Spinal cord (tissue), 10 donors: ENCODE measurements around the gene IMMP1L. TPM values are rescaled to one million over a fixed set of nuclear protein-coding genes. Genes with fewer than 3 reads are reported as not detected.
"Not testable (repeated sequence)": the region's sequence is repeated elsewhere in the genome, so short reads cannot be mapped to it uniquely, and the experiment has no call there.

Experiments
- DNase-seq, 6 donors: peaks; one replicate each; pipeline versions ENCODE4 v3.0.0 to v3.0.0-alpha.2; 2013 to 2015; ENCODE audit warnings: low spot score in 6 of 6, low read depth in 4 of 6
- H3K27ac ChIP-seq: one replicate; pipeline ENCODE4 v1.5.1; 2013; ENCODE audit warnings: low read depth, low read length, control low read depth
- H3K27me3 ChIP-seq: one replicate; pipeline ENCODE4 v1.6.1; 2013; ENCODE audit warnings: low read length; ENCODE audit not compliant: control insufficient read depth, insufficient read depth
- H3K36me3 ChIP-seq: one replicate; pipeline ENCODE4 v1.6.1; 2013; ENCODE audit warnings: low read length; ENCODE audit not compliant: control insufficient read depth, insufficient read depth
- H3K4me1 ChIP-seq: one replicate; pipeline ENCODE4 v1.6.1; 2013; ENCODE audit warnings: low read length; ENCODE audit not compliant: control insufficient read depth, insufficient read depth
- H3K4me3 ChIP-seq: one replicate; pipeline ENCODE4 v1.5.1; 2013; ENCODE audit warnings: low read depth, low read length, control low read depth
- H3K9me3 ChIP-seq: one replicate; pipeline ENCODE4 v1.6.1; 2013; ENCODE audit warnings: low read length; ENCODE audit not compliant: control insufficient read depth, insufficient read depth
- WGBS: methylation state at CpG from one replicate; pipeline ENCODE4 v1.1.5; 2013; ENCODE audit warnings: missing lambda C conversion rate; ENCODE audit not compliant: insufficient coverage; 5-methylcytosine and 5-hydroxymethylcytosine counted together
- polyA plus RNA-seq, 2 donors: library from polyadenylated mRNA; unstranded; fragments of 120-200 nt; gene quantifications; one replicate each; pipeline ENCODE4 v1.2.1, GENCODE V29; 2013; ENCODE audit not compliant: insufficient read length in 2 of 2
- total RNA-seq, 2 donors: library from RNA; depleted of rRNA in 1 of 2; stranded (reverse); fragments of 120-200 nt in 1 of 2; fragments of >200 nt in 1 of 2; gene quantifications; one replicate each; pipeline versions ENCODE4 v1.2.3 to v1.2.4, GENCODE V29; 2013 to 2014
- donor health status: healthy.

IMMP1L gene
- total and polyA plus RNA-seq, 4 donors = 27.2 to 73.4 (median 66.9) TPM

DNA sequence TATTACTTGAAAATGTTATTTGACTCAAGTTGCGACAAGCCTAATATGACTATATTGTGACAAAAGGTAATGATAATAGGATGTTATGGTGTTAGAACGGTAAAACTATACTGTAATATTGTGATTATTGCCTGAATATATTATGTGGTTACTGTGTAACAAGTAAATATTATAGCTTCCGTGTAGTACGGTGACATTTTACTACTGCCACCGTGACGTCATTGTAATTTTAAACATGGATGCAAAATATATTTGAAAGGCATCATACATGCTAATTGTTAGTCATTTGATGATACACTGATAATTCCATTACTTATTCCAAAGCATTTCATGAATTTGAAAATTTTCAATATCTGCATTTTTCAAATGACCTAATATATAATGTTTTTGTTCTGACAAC lies 2.7 kb upstream of the IMMP1L start:
- peaks cover 1% of the 10 kb centered on the region for H3K36me3 ChIP-seq
- no peaks in the 10 kb centered on the region for H3K27me3 ChIP-seq
- no peaks in the 10 kb centered on the region for H3K9me3 ChIP-seq
- DNase-seq = no peak
- H3K27ac ChIP-seq = no peak overlapping the region
- no peak overlapping the region for H3K4me3 ChIP-seq
- no peaks in the 10 kb centered on the region for H3K4me1 ChIP-seq
- WGBS = no CpG with 5 or more reads among the region's 6 CpGs

DNA sequence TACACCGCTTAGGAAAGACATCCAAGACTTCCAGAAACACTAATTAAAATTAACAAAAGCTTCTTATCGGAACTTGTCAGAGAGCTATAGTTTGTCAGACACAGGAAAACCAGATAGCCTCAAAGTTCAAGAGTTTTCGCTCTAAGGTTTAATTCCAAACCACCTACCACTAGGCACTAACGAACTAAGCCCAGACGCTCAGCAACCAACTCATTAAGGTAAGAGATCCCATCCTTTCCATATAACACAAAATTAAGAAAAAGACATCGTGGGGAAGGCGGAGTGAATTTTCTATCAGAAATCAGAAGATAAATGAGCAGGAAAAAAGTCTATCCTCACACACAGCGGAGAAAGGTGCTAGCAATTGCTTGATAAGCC lies 382 bp downstream of the IMMP1L start:
- peak overlapping the region; percentile 96 for H3K27ac ChIP-seq

GRCh38 chr11:31500560-31500959 lies 8.9 kb downstream of the IMMP1L start:
- WGBS = no CpG with 5 or more reads among the region's 2 CpGs
- DNase-seq = no peak
- Histone ChIP-seq H3K27ac (no peak overlapping the region), H3K4me1 (no peaks in the 10 kb centered on the region), H3K9me3 (no peaks in the 10 kb centered on the region), H3K36me3 (no peaks in the 10 kb centered on the region), H3K27me3 (no peaks in the 10 kb centered on the region), H3K4me3 (no peak overlapping the region)

More for the DNA sequence above, 382 bp downstream of the IMMP1L start:
- peak overlapping the region; percentile 98 for H3K4me3 ChIP-seq
- WGBS = 0% methylated on average over 4 of the region's 8 CpGs
- DNase-seq = no peak
- no peaks in the 10 kb centered on the region for H3K9me3 ChIP-seq
- no peaks in the 10 kb centered on the region for H3K36me3 ChIP-seq
- H3K4me1 ChIP-seq = no peaks in the 10 kb centered on the region
- H3K27me3 ChIP-seq = no peaks in the 10 kb centered on the region

GRCh38 chr11:31499576-31500178 lies 9.7 kb downstream of the IMMP1L start:
- Histone ChIP-seq H3K27me3 (no peaks in the 10 kb centered on the region), H3K36me3 (no peaks in the 10 kb centered on the region), H3K4me1 (no peaks in the 10 kb centered on the region), H3K27ac (no peak overlapping the region), H3K9me3 (no peaks in the 10 kb centered on the region), H3K4me3 (no peak overlapping the region)
- no peak for DNase-seq
- WGBS = no CpG with 5 or more reads among the region's 3 CpGs

- H3K9me3 ChIP-seq, H3K36me3 ChIP-seq, H3K27ac ChIP-seq, H3K27me3 ChIP-seq, H3K4me1 ChIP-seq, H3K4me3 ChIP-seq, DNase-seq: not testable (repeated sequence)
- 96% methylated on average over 4 of the region's 4 CpGs for WGBS
Measured at GRCh38 chr11:31493762-31494161, 15.7 kb downstream of the IMMP1L start.

DNA sequence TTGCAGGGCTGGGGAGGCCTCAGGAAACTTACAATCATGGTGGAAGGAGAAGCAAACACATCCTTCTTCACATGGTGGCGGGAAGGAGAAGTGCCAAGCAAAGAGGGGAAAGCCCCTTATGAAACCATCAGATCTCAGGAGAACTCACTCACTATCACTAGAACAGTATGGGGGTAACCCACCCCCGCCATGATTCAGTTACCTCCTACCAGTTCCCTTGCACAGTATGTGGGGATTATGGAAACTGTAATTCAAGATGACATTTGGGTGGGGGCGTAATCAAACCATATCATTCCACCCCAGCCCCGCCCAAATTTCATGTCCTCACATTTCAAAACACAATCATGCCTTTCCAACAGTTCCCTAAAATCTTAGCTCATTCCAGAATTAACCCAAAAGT lies 16.2 kb downstream of the IMMP1L start:
- no peak overlapping the region for H3K4me3 ChIP-seq
- no peak for DNase-seq
- H3K9me3 ChIP-seq = no peaks in the 10 kb centered on the region
- H3K36me3 ChIP-seq = peaks cover 6% of the 10 kb centered on the region
- H3K27ac ChIP-seq = no peak overlapping the region
- H3K4me1 ChIP-seq = no peaks in the 10 kb centered on the region
- no peaks in the 10 kb centered on the region for H3K27me3 ChIP-seq
- WGBS = 93% methylated on average over 2 of the region's 4 CpGs

GRCh38 chr11:31492320-31492913 lies 17.0 kb downstream of the IMMP1L start:
- no peak overlapping the region for H3K4me3 ChIP-seq
- H3K4me1 ChIP-seq = no peaks in the 10 kb centered on the region
- no peaks in the 10 kb centered on the region for H3K27me3 ChIP-seq
- WGBS = no CpG with 5 or more reads among the region's 2 CpGs
- H3K36me3 ChIP-seq = peaks cover 6% of the 10 kb centered on the region
- DNase-seq = no peak
- no peaks in the 10 kb centered on the region for H3K9me3 ChIP-seq
- no peak overlapping the region for H3K27ac ChIP-seq

GRCh38 chr11:31487848-31488247 lies 21.6 kb downstream of the IMMP1L start:
- no peak overlapping the region for H3K4me3 ChIP-seq
- no peaks in the 10 kb centered on the region for H3K27me3 ChIP-seq
- no peaks in the 10 kb centered on the region for H3K36me3 ChIP-seq
- no CpG with 5 or more reads among the region's 1 CpG for WGBS
- no peaks in the 10 kb centered on the region for H3K9me3 ChIP-seq
- H3K27ac ChIP-seq = no peak overlapping the region
- peak in 2 of 6 donors; percentile 52 to 61 for DNase-seq
- no peaks in the 10 kb centered on the region for H3K4me1 ChIP-seq

DNA sequence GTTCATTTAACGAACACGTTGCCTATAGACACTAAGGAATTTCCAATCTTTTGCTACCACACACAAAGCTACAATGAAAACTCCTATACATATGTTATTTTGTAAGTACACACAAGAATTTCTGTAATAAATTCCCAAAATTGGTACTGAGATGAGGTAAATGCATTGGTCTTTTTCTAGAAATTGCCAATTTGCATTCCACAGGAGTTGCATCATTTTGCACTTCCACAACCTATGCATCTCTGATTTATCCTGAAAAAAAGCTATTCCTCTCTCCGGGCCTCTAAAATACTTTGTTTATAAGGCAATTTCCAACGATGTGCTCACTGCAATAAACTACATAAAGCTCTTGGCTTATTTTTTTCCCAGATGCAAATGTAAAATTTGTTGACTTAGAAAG lies 24.9 kb downstream of the IMMP1L start:
- DNase-seq = peak in 1 of 6 donors; percentile 15
- 100% methylated on average over 1 of the region's 4 CpGs for WGBS
- H3K36me3 ChIP-seq = no peaks in the 10 kb centered on the region
- H3K27me3 ChIP-seq = no peaks in the 10 kb centered on the region
- peaks cover 3% of the 10 kb centered on the region for H3K9me3 ChIP-seq
- H3K4me3 ChIP-seq = no peak overlapping the region
- no peaks in the 10 kb centered on the region for H3K4me1 ChIP-seq
- H3K27ac ChIP-seq = no peak overlapping the region

DNA sequence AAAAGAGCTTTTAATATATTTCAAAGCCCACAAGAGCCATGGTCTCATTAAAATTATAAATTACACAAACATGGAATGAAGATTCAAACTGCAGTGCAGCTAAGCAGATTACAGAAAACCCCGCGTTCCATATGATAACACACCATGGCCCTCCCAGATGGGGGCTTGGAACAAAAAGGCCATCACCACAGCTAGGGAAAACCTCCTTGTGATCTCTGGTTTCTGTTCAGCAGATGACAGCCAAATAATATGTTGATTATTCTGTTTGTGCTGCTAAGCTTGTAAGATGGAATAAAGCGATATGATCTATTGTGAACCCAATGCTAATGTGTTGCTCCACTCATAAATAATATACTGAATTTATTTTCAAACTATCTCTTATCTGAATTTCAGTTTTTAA lies 28.5 kb downstream of the IMMP1L start:
- H3K9me3 ChIP-seq = peaks cover 3% of the 10 kb centered on the region
- DNase-seq = peak in 2 of 6 donors; percentile 43 to 49
- no peaks in the 10 kb centered on the region for H3K27me3 ChIP-seq
- H3K4me1 ChIP-seq = no peaks in the 10 kb centered on the region
- no peaks in the 10 kb centered on the region for H3K36me3 ChIP-seq
- H3K4me3 ChIP-seq = no peak overlapping the region
- H3K27ac ChIP-seq = no peak overlapping the region
- no CpG with 5 or more reads among the region's 3 CpGs for WGBS
